A549 (cell line): ENCODE data around the gene RPL32.
"Not testable (repeated sequence)": the region's sequence is repeated elsewhere in the genome, so short reads cannot be mapped to it uniquely, and the experiment has no call there.

Source experiments
- ATOH8 ChIP-seq: fragments of 250-450 bp; sonication (Bioruptor Pico); IDR thresholded peaks from 2 replicates; pipeline ENCODE4 v1.5.0; 2020; ENCODE audit warnings: low read depth, mild to moderate bottlenecking, moderate library complexity
- JUN ChIP-seq, 2 experiments: fragments of >200 bp; sonication (Bioruptor Twin); formaldehyde crosslinking; IDR thresholded peaks; 2 replicates in 1 of 2; 3 replicates in 1 of 2; pipeline ENCODE4 v1.6.1; 2016 to 2017
- MAX ChIP-seq: IDR thresholded peaks from 2 replicates; pipeline ENCODE4 v1.6.1; 2012
- POLR2A ChIP-seq: IDR thresholded peaks from 2 replicates; pipeline ENCODE4 v1.6.1; 2012; ENCODE audit warnings: mild to moderate bottlenecking, low read length
- TF ChIP-seq, protein P1 (sequence below): fragments of >200 bp; sonication (Bioruptor Twin); formaldehyde crosslinking; IDR thresholded peaks from 3 replicates; pipeline ENCODE4 v1.5.1; 2016
- TF ChIP-seq, protein P2 (sequence below): fragments of 250-450 bp; sonication (Bioruptor Pico); IDR thresholded peaks from 2 replicates; pipeline ENCODE4 v1.5.0; 2021; ENCODE audit warnings: mild to moderate bottlenecking, moderate library complexity, borderline replicate concordance

DNA sequence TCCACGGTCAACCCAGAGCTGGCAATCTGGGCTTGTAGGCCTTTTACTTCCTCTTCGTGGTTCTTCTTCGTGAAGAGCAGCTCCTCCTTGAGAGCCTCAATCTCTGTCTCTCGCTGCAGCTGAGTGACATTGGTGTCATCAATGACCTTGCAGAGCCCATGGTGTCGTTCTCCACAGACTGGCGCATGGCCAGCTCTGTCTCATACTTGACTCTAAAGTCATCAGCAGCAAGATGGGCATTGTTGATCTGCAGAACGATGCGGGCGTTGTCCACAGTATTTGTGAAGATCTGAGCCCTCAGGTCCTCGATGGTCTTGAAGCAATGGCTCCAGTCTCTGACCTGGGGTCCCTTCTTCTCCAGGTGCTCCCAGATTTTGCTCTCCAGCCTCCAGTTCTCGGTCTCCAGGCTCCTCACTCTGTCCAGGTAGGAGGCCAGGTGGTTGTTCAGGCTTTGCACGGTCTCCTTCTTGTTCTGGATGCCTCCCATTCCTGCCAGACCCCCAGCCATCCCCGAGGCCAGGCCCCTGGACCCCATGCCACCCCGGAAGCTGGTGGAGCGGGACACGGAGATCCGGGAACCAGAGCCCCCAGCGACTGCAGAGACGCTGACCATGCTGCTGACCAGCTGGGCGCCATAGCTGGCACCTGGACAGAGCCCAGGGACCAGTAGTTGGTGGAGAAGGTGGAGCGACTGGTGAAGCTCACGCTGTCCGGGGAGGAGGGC lies 53.2 kb downstream of the RPL32 start:
- TF ChIP-seq JUN (IDR thresholded peaks at IDR 0.05); POLR2A; MAX; ATOH8 (CRISPR knock-in tag): not testable (repeated sequence)
- TF ChIP-seq, protein P1, sequence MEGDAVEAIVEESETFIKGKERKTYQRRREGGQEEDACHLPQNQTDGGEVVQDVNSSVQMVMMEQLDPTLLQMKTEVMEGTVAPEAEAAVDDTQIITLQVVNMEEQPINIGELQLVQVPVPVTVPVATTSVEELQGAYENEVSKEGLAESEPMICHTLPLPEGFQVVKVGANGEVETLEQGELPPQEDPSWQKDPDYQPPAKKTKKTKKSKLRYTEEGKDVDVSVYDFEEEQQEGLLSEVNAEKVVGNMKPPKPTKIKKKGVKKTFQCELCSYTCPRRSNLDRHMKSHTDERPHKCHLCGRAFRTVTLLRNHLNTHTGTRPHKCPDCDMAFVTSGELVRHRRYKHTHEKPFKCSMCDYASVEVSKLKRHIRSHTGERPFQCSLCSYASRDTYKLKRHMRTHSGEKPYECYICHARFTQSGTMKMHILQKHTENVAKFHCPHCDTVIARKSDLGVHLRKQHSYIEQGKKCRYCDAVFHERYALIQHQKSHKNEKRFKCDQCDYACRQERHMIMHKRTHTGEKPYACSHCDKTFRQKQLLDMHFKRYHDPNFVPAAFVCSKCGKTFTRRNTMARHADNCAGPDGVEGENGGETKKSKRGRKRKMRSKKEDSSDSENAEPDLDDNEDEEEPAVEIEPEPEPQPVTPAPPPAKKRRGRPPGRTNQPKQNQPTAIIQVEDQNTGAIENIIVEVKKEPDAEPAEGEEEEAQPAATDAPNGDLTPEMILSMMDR: not testable (repeated sequence)
- TF ChIP-seq, protein P2, sequence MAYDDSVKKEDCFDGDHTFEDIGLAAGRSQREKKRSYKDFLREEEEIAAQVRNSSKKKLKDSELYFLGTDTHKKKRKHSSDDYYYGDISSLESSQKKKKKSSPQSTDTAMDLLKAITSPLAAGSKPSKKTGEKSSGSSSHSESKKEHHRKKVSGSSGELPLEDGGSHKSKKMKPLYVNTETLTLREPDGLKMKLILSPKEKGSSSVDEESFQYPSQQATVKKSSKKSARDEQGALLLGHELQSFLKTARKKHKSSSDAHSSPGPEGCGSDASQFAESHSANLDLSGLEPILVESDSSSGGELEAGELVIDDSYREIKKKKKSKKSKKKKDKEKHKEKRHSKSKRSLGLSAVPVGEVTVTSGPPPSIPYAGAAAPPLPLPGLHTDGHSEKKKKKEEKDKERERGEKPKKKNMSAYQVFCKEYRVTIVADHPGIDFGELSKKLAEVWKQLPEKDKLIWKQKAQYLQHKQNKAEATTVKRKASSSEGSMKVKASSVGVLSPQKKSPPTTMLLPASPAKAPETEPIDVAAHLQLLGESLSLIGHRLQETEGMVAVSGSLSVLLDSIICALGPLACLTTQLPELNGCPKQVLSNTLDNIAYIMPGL (CRISPR knock-in tag): not testable (repeated sequence)
